ENCODE data around the gene HPSE. TPM values are rescaled to one million over a fixed set of nuclear protein-coding genes. Genes with fewer than 3 reads are reported as not detected.
"Not testable (repeated sequence)": the region's sequence is repeated elsewhere in the genome, so short reads cannot be mapped to it uniquely, and the experiment has no call there.

HPSE gene
- total RNA-seq, 1 donor from 2014 or later = 5.5 TPM

- no peak overlapping the region for H3K4me3 ChIP-seq
- TF ChIP-seq, protein P1, sequence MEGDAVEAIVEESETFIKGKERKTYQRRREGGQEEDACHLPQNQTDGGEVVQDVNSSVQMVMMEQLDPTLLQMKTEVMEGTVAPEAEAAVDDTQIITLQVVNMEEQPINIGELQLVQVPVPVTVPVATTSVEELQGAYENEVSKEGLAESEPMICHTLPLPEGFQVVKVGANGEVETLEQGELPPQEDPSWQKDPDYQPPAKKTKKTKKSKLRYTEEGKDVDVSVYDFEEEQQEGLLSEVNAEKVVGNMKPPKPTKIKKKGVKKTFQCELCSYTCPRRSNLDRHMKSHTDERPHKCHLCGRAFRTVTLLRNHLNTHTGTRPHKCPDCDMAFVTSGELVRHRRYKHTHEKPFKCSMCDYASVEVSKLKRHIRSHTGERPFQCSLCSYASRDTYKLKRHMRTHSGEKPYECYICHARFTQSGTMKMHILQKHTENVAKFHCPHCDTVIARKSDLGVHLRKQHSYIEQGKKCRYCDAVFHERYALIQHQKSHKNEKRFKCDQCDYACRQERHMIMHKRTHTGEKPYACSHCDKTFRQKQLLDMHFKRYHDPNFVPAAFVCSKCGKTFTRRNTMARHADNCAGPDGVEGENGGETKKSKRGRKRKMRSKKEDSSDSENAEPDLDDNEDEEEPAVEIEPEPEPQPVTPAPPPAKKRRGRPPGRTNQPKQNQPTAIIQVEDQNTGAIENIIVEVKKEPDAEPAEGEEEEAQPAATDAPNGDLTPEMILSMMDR (IDR thresholded peaks at IDR 0.05) = no peak
- H3K9me3 ChIP-seq = no peaks in the 10 kb centered on the region
- H3K27ac ChIP-seq = no peak overlapping the region
- H3K36me3 ChIP-seq = no peaks in the 10 kb centered on the region
- ATAC-seq (no peak), DNase-seq (no peak)
- H3K27me3 ChIP-seq (ENCODE audit: low read depth) = no peaks in the 10 kb centered on the region
- peaks cover 11% of the 10 kb centered on the region for H3K4me1 ChIP-seq
- intact Hi-C loops (cut with DNase I) = no loop called here
Observed at GRCh38 chr4:83335701-83336100, 1.1 kb upstream of the HPSE start.

- intact Hi-C loops (cut with DNase I) = no loop called here
- Histone ChIP-seq H3K4me1 (peaks cover 11% of the 10 kb centered on the region), H3K9me3 (no peaks in the 10 kb centered on the region), H3K27ac (no peak overlapping the region), H3K4me3 (no peak overlapping the region), H3K36me3 (no peaks in the 10 kb centered on the region), H3K27me3 (ENCODE audit: low read depth) (no peaks in the 10 kb centered on the region)
- DNase-seq (no peak), ATAC-seq (no peak)
- TF ChIP-seq, protein P1 (IDR thresholded peaks at IDR 0.05) = no peak
Observed at GRCh38 chr4:83331956-83332355, 2.7 kb downstream of the HPSE start.

DNA sequence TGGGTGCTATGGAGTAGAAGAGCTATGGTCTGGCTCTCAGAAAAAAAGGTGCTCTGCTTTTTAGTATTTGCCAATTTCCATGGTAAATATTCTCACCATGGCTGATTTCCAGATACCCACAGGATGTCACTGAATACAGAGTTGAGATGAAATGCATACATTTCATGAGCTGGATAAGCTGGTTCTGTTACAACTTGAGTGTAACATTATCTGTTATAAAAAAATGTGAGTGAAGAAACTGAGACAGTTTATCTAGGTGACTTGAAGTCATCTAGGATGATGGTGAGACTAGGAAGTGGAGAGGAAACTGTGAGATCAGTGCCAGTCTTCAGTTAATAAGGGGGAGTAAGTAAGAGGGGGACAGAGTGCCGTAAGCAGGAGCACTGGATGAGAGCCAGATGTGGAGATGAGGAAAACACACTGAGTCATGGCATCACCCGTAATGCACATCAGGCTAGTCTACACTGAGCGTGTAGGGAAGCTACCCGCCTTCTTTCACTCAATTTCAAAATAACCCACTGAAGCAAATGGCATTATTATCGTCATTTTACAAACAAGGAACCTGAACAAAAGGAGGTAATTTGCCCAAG is 5.0 kb downstream of the HPSE start:
- H3K27me3 ChIP-seq (ENCODE audit: low read depth) = no peaks in the 10 kb centered on the region
- no peak overlapping the region for H3K27ac ChIP-seq
- no peaks in the 10 kb centered on the region for H3K36me3 ChIP-seq
- no peak overlapping the region for H3K4me3 ChIP-seq
- intact Hi-C loops (cut with DNase I) = no loop called here
- TF ChIP-seq, protein P1 (IDR thresholded peaks at IDR 0.05) = no peak
- ATAC-seq (no peak), DNase-seq (no peak)
- H3K4me1 ChIP-seq = peaks cover 5% of the 10 kb centered on the region
- H3K9me3 ChIP-seq = no peaks in the 10 kb centered on the region

DNA sequence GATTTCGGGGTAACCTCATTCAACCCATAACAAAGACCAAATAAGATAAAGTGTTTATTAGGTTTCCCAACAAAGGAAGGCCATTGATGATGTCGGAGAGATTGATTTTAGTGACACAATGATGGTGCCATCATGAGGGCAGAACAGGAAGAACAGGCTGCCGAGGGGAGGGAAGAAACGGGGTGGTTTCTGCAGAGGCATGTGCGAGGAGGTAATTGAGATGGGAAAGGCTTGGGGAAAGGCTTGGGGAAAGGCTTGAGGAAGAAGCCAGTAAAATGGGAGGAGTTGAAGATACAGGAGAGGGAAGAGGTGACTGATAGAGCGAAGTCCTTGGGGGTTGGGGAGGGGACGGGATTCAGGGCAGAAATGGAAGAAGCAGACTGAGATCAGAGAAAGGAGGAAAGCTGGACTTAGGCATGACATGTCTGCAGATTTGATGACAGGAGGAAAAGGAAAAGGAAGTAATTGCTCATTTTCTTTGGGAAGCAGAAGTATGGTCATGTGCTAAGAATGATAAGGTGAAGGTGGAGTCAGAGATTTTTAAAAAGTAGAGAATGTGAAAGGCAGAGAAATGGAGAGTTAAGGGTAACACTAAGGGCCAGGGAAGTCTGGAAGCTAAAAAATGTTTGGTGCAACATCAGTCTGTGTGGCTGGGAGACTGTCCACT is 6.0 kb downstream of the HPSE start:
- ATAC-seq = no peak
- H3K4me3 ChIP-seq = no peak overlapping the region

DNA sequence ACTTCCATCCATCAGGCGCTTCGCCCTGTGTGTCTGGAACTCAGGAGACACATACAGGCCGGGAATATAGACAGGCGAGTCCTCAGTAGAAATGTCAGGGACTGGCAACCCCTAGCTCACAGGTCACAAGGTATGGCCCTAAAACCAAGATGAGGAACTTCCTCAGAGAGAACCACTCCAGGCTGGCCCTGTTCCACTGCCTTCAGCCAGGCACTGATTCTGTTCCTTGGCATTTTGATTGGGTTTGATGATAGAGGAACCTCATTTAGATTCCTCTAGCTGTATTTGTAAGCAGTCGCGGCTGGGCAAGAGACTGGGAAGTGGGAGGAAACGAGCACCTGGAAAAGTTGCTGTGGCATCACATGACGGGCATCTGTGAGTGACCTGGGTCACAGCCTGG is 8.1 kb downstream of the HPSE start:
- no peak for ATAC-seq

More for the DNA sequence above, 6.0 kb downstream of the HPSE start:
- H3K9me3 ChIP-seq = no peaks in the 10 kb centered on the region
- no peaks in the 10 kb centered on the region for H3K27me3 ChIP-seq (ENCODE audit: low read depth)
- intact Hi-C loops (cut with DNase I) = no loop called here
- no peaks in the 10 kb centered on the region for H3K4me1 ChIP-seq
- TF ChIP-seq, protein P1 (IDR thresholded peaks at IDR 0.05) = no peak
- H3K27ac ChIP-seq = no peak overlapping the region
- no peaks in the 10 kb centered on the region for H3K36me3 ChIP-seq
- no peak for DNase-seq

GRCh38 chr4:83325306-83325705 is 9.3 kb downstream of the HPSE start:
- ATAC-seq; H3K4me3 ChIP-seq; H3K27me3 ChIP-seq (ENCODE audit: low read depth); DNase-seq; H3K27ac ChIP-seq; H3K36me3 ChIP-seq; intact Hi-C loops (cut with DNase I); H3K4me1 ChIP-seq; H3K9me3 ChIP-seq: not testable (repeated sequence)

More for the DNA sequence above, 8.1 kb downstream of the HPSE start:
- no peak for DNase-seq
- Histone ChIP-seq H3K4me3 (no peak overlapping the region), H3K27me3 (ENCODE audit: low read depth) (no peaks in the 10 kb centered on the region), H3K9me3 (no peaks in the 10 kb centered on the region), H3K36me3 (no peaks in the 10 kb centered on the region), H3K27ac (no peak overlapping the region), H3K4me1 (no peaks in the 10 kb centered on the region)
- TF ChIP-seq, protein P1 (IDR thresholded peaks at IDR 0.05) = no peak
- intact Hi-C loops (cut with DNase I) = no loop called here

Data from lower lobe of right lung (tissue), 2 donors.